Astrocyte (in vitro differentiated cells and primary cell): ENCODE results near the gene PLXNB3. TPM values are rescaled to one million over a fixed set of nuclear protein-coding genes. Genes with fewer than 3 reads are reported as not detected.

Source experiments
- DNase-seq: peaks from one replicate; pipeline ENCODE4 v3.0.0-alpha.2; 2010; ENCODE audit warnings: low read depth
- FAIRE-seq: peaks from 2 replicates; lab custom pipeline; 2011; peaks lifted over from hg19 to GRCh38; lab: Jason Lieb, UNC
- H2AFZ ChIP-seq: 2 replicates; pipeline ENCODE4 v1.6.0; 2012; ENCODE audit warnings: low read depth, low read length, inconsistent platforms
- H3K27ac ChIP-seq: 2 replicates; pipeline ENCODE4 v1.5.1; 2011; ENCODE audit warnings: low read depth, low read length, inconsistent platforms
- H3K27me3 ChIP-seq: 2 replicates; pipeline ENCODE4 v1.6.0; 2011; ENCODE audit warnings: low read length, inconsistent platforms; ENCODE audit not compliant: insufficient read depth
- H3K36me3 ChIP-seq: 2 replicates; pipeline ENCODE4 v1.5.1; 2011; ENCODE audit warnings: low read length, inconsistent platforms; ENCODE audit not compliant: insufficient read depth
- H3K4me1 ChIP-seq: 2 replicates; pipeline ENCODE4 v1.5.1; 2011; ENCODE audit warnings: low read length, inconsistent platforms; ENCODE audit not compliant: insufficient read depth
- H3K4me2 ChIP-seq: 2 replicates; pipeline ENCODE4 v1.6.0; 2012; ENCODE audit warnings: low read length, inconsistent platforms
- H3K4me3 ChIP-seq: 2 replicates; pipeline ENCODE4 v1.5.1; 2011; ENCODE audit warnings: low read depth, mild to moderate bottlenecking, low read length, inconsistent platforms; ENCODE audit not compliant: insufficient read depth
- H3K79me2 ChIP-seq: 2 replicates; pipeline ENCODE4 v1.6.0; 2012; ENCODE audit warnings: mild to moderate bottlenecking, low read length, inconsistent platforms; ENCODE audit not compliant: insufficient read depth
- H3K9ac ChIP-seq: 2 replicates; pipeline ENCODE4 v1.6.0; 2012; ENCODE audit warnings: mild to moderate bottlenecking, low read length, inconsistent platforms
- H3K9me3 ChIP-seq: 2 replicates; pipeline ENCODE4 v1.5.1; 2012; ENCODE audit warnings: low read depth, mild to moderate bottlenecking, low read length, inconsistent platforms; ENCODE audit not compliant: insufficient read depth
- H4K20me1 ChIP-seq: 2 replicates; pipeline ENCODE4 v1.6.0; 2012; ENCODE audit warnings: low read length, inconsistent platforms; ENCODE audit not compliant: insufficient read depth
- H3K27ac Mint-ChIP-seq: one replicate; pipeline ENCODE4 v1.8.0; 2021; ENCODE audit warnings: mild to moderate bottlenecking, mixed read lengths; ENCODE audit not compliant: unreplicated experiment
- H3K27me3 Mint-ChIP-seq: one replicate; pipeline ENCODE4 v1.8.0; 2021; ENCODE audit warnings: low read depth, mixed read lengths; ENCODE audit not compliant: unreplicated experiment
- H3K36me3 Mint-ChIP-seq: one replicate; pipeline ENCODE4 v1.8.0; 2021; ENCODE audit warnings: low read depth, mixed read lengths; ENCODE audit not compliant: unreplicated experiment
- H3K4me1 Mint-ChIP-seq: one replicate; pipeline ENCODE4 v1.8.0; 2021; ENCODE audit warnings: low read depth, mixed read lengths; ENCODE audit not compliant: unreplicated experiment
- H3K4me3 Mint-ChIP-seq: one replicate; pipeline ENCODE4 v1.8.0; 2021; ENCODE audit warnings: mild to moderate bottlenecking, moderate library complexity, mixed read lengths; ENCODE audit not compliant: unreplicated experiment
- H3K9me3 Mint-ChIP-seq: one replicate; pipeline ENCODE4 v1.8.0; 2021; ENCODE audit warnings: mild to moderate bottlenecking, mixed read lengths; ENCODE audit not compliant: unreplicated experiment
- CTCF ChIP-seq: IDR thresholded peaks from 2 replicates; pipeline ENCODE4 v1.5.1; 2011; ENCODE audit warnings: low read depth, mild to moderate bottlenecking, inconsistent platforms, low read length, moderate library complexity; ENCODE audit not compliant: insufficient read depth
- EZH2 ChIP-seq: IDR thresholded peaks from 2 replicates; pipeline ENCODE4 v1.6.1; 2012; ENCODE audit warnings: mild to moderate bottlenecking, low read length, inconsistent platforms; ENCODE audit not compliant: insufficient read depth
- total RNA-seq: library from RNA; stranded (reverse); gene quantifications from 2 replicates; pipeline ENCODE4 v1.2.1, GENCODE V29; 2021

PLXNB3 gene
- total RNA-seq, 1 donor from 2014 or later = 5.3 TPM

GRCh38 chrX:153819384-153820040 lies 55.5 kb downstream of the PLXNB3 start:
- Mint-ChIP-seq H3K36me3 (peaks cover 3% of the 10 kb centered on the region), H3K4me1 (no peaks in the 10 kb centered on the region), H3K27me3 (peaks cover 5% of the 10 kb centered on the region), H3K4me3 (no peak overlapping the region), H3K27ac (no peak overlapping the region), H3K9me3 (no peaks in the 10 kb centered on the region)
- no peaks in the 10 kb centered on the region for H3K4me1 ChIP-seq
- no peak overlapping the region for H3K27ac ChIP-seq
- TF ChIP-seq EZH2 (peak; percentile 14), CTCF (no peak)
- no peaks in the 10 kb centered on the region for H3K9me3 ChIP-seq
- DNase-seq (no peak), FAIRE-seq (no peak)
- peak overlapping the region; percentile 78 for H3K4me2 ChIP-seq
- H3K79me2 ChIP-seq = no peaks in the 10 kb centered on the region
- no peaks in the 10 kb centered on the region for H4K20me1 ChIP-seq
- H2AFZ ChIP-seq = peak overlapping the region; percentile 69
- H3K9ac ChIP-seq = no peak overlapping the region
- H3K27me3 ChIP-seq = no peaks in the 10 kb centered on the region
- H3K4me3 ChIP-seq = peak overlapping the region; percentile 28
- no peaks in the 10 kb centered on the region for H3K36me3 ChIP-seq

GRCh38 chrX:153820601-153821000 lies 56.6 kb downstream of the PLXNB3 start:
- H3K36me3 ChIP-seq = no peaks in the 10 kb centered on the region
- no peak overlapping the region for H3K27ac Mint-ChIP-seq
- TF ChIP-seq EZH2 = no peak
- TF ChIP-seq CTCF = no peak
- DNase-seq = no peak
- no peak overlapping the region for H3K4me3 Mint-ChIP-seq
- peaks cover 5% of the 10 kb centered on the region for H3K27me3 Mint-ChIP-seq
- H4K20me1 ChIP-seq = no peaks in the 10 kb centered on the region
- H3K27ac ChIP-seq = no peak overlapping the region
- H3K4me2 ChIP-seq = no peak overlapping the region
- H3K4me3 ChIP-seq = no peak overlapping the region
- H3K36me3 Mint-ChIP-seq = peaks cover 3% of the 10 kb centered on the region
- H3K4me1 Mint-ChIP-seq = no peaks in the 10 kb centered on the region
- H3K4me1 ChIP-seq = no peaks in the 10 kb centered on the region
- no peak overlapping the region for H3K9ac ChIP-seq
- no peak for FAIRE-seq
- no peaks in the 10 kb centered on the region for H3K9me3 ChIP-seq
- H3K9me3 Mint-ChIP-seq = no peaks in the 10 kb centered on the region
- no peaks in the 10 kb centered on the region for H3K27me3 ChIP-seq
- no peaks in the 10 kb centered on the region for H3K79me2 ChIP-seq
- no peak overlapping the region for H2AFZ ChIP-seq

- Histone ChIP-seq H3K27me3 (no peaks in the 10 kb centered on the region), H3K79me2 (no peaks in the 10 kb centered on the region), H3K9me3 (no peaks in the 10 kb centered on the region), H3K4me1 (no peaks in the 10 kb centered on the region), H3K9ac (no peak overlapping the region), H3K27ac (no peak overlapping the region), H3K4me2 (no peak overlapping the region), H2AFZ (no peak overlapping the region), H4K20me1 (no peaks in the 10 kb centered on the region), H3K36me3 (no peaks in the 10 kb centered on the region), H3K4me3 (no peak overlapping the region)
- Mint-ChIP-seq H3K36me3 (peaks cover 3% of the 10 kb centered on the region), H3K27me3 (peaks cover 5% of the 10 kb centered on the region), H3K9me3 (no peaks in the 10 kb centered on the region), H3K27ac (no peak overlapping the region), H3K4me3 (no peak overlapping the region), H3K4me1 (no peaks in the 10 kb centered on the region)
- no peak for DNase-seq
- TF ChIP-seq CTCF (no peak), EZH2 (no peak)
- no peak for FAIRE-seq
Observed at GRCh38 chrX:153821066-153821465, 57.0 kb downstream of the PLXNB3 start.
